ENCODE data around the gene RCVRN. TPM values are rescaled to one million over a fixed set of nuclear protein-coding genes. Genes with fewer than 3 reads are reported as not detected.

RCVRN gene
- total RNA-seq (under 1 TPM in 2 of 9 donors, not detected in 7; 0.14 to 0.91 TPM), polyA plus RNA-seq (under 1 TPM in 2 of 3 donors, not detected in 1; 0.13 to 0.80 TPM)
- long read RNA-seq, donor 1 = 0 reads
- long read RNA-seq, donor 2 = 0 reads
- long read RNA-seq, donor 3 = 0 reads
- long read RNA-seq, donor 4 = 0 reads
- long read RNA-seq, donor 5 = 0 reads
- long read RNA-seq, donor 6 = 0 reads
- long read RNA-seq, donor 7 = 0 reads
- long read RNA-seq, donor 8 = 0 reads
- long read RNA-seq, donor 9 = 0 reads
- long read RNA-seq, donor 10 = 0 reads

- no peak for TF ChIP-seq POLR2A (IDR thresholded peaks at IDR 0.05)
- TF ChIP-seq CTCF (IDR thresholded peaks at IDR 0.05) = no peak
- no peak for DNase-seq
- Histone ChIP-seq H3K27me3 (no peaks in the 10 kb centered on the region), H3K4me1 (replicated peaks in 1 of 2) (peaks cover 0 to 5% of the 10 kb centered on the region in 2 donors), H3K36me3 (replicated peaks in 1 of 2) (no peaks in the 10 kb centered on the region), H3K27ac (no peak within 1 kb of the TSS), H3K9me3 (replicated peaks in 1 of 3) (no peaks in the 10 kb centered on the region), H3K4me3 (no peak within 1 kb of the TSS)
- intact Hi-C loops (cut with DNase I) = no loop called here
- 80 to 96% (median 90%) methylated on average over 2 to 11 of the region's 11 CpGs for WGBS, 4 donors
These were observed at the start of gene RCVRN for GRCh38 chr17:9905078-9905415. Gene RCVRN (minus strand): TSS chr17:9905271. CDS start chr17:9905180, 91 bp downstream.

DNA sequence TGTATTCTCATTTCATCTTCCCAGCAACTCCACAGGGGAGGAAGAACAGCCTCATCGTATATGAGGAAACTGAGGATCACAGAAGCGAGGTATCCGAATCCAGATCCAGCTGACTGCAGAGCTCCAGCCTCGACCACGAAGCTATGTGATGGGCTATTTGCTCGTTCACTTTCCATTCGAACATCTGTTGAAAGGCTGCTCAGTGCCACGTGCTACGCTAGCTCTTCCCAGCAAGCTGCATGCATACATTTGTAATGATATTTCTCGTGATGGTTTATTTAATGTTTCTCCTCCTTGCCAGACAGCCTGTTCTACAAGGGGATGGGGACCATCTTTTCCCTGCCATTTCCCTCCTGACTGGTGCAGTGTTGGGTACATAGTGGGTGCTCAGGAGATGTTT, 48.4 kb upstream of the RCVRN start:
- no peak for DNase-seq
- Histone ChIP-seq H3K27ac (no peak overlapping the region), H3K4me1 (replicated peaks in 1 of 2) (no peaks in the 10 kb centered on the region), H3K36me3 (replicated peaks in 1 of 2) (no peaks in the 10 kb centered on the region), H3K4me3 (no peak overlapping the region), H3K9me3 (replicated peaks in 1 of 3) (no peaks in the 10 kb centered on the region), H3K27me3 (no peaks in the 10 kb centered on the region)
- TF ChIP-seq POLR2A (IDR thresholded peaks at IDR 0.05) (no peak), CTCF (IDR thresholded peaks at IDR 0.05) (no peak)
- WGBS, 4 donors = 70 to 81% (median 81%) methylated on average over 10 of the region's 10 CpGs
- intact Hi-C loops (cut with DNase I) = no loop called here

GRCh38 chr17:9951803-9952202, 46.7 kb upstream of the RCVRN start:
- TF ChIP-seq CTCF (IDR thresholded peaks at IDR 0.05) (no peak), POLR2A (IDR thresholded peaks at IDR 0.05) (no peak)
- Histone ChIP-seq H3K4me3 (no peak overlapping the region), H3K27me3 (no peaks in the 10 kb centered on the region), H3K4me1 (replicated peaks in 1 of 2) (no peaks in the 10 kb centered on the region), H3K9me3 (replicated peaks in 1 of 3) (no peaks in the 10 kb centered on the region), H3K27ac (no peak overlapping the region), H3K36me3 (replicated peaks in 1 of 2) (no peaks in the 10 kb centered on the region)
- WGBS, 4 donors = 58 to 69% (median 65%) methylated on average over 4 to 5 of the region's 5 CpGs
- DNase-seq = no peak
- intact Hi-C loops (cut with DNase I) = no loop called here

DNA sequence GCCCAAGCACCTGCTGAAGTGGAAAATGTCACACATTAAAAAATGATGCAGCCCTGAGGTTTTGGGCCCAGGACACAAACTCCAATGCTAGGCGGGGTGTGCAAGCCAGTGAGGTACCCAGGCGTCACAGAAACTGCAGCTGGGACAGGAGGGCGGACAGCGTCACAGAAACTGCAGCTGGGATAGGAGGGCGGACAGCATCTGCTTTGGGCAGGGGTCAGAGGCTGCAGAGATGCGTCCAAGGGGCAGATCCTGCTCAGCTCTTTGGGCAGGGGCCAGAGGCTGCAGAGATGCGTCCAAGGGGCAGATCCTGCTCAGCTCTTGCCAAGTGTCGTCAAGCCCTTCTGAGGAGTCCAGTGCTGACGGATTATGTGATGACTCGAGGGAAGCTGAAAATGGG, 43.9 kb upstream of the RCVRN start:
- no peaks in the 10 kb centered on the region for H3K27me3 ChIP-seq
- H3K9me3 ChIP-seq (replicated peaks in 1 of 3) = no peaks in the 10 kb centered on the region
- intact Hi-C loops (cut with DNase I) = no loop called here
- no peak overlapping the region for H3K4me3 ChIP-seq
- H3K4me1 ChIP-seq (replicated peaks in 1 of 2) = no peaks in the 10 kb centered on the region
- DNase-seq = peak in 2 of 7 donors; percentile 18 to 61
- H3K27ac ChIP-seq = no peak overlapping the region
- 39 to 77% (median 73%) methylated on average over 10 of the region's 10 CpGs for WGBS, 4 donors
- TF ChIP-seq POLR2A (IDR thresholded peaks at IDR 0.05) = no peak
- no peaks in the 10 kb centered on the region for H3K36me3 ChIP-seq (replicated peaks in 1 of 2)

- H3K4me3 ChIP-seq = no peak overlapping the region
- no peaks in the 10 kb centered on the region for H3K9me3 ChIP-seq (replicated peaks in 1 of 3)
- H3K36me3 ChIP-seq (replicated peaks in 1 of 2) = no peaks in the 10 kb centered on the region
- TF ChIP-seq POLR2A (IDR thresholded peaks at IDR 0.05) (no peak), CTCF (IDR thresholded peaks at IDR 0.05) (no peak)
- DNase-seq = no peak
- no peaks in the 10 kb centered on the region for H3K4me1 ChIP-seq (replicated peaks in 1 of 2)
- no peak overlapping the region for H3K27ac ChIP-seq
- WGBS, 4 donors = 66 to 77% (median 71%) methylated on average over 6 to 7 of the region's 7 CpGs
- H3K27me3 ChIP-seq = no peaks in the 10 kb centered on the region
- intact Hi-C loops (cut with DNase I) = no loop called here
These were observed 39.6 kb upstream of the RCVRN start for GRCh38 chr17:9944704-9945103.

Measured in adrenal gland (tissue), 19 donors.